H9 (cell line): ENCODE data around the gene TMEM125. TPM values are rescaled to one million over a fixed set of nuclear protein-coding genes. Genes with fewer than 3 reads are reported as not detected.

Experiments used
- DNase-seq: peaks from one replicate; pipeline ENCODE4 v3.0.0-alpha.2; 2017
- H2AFZ ChIP-seq: one replicate; pipeline ENCODE4 v1.6.1; 2013; ENCODE audit warnings: mild to moderate bottlenecking, low read length, control low read depth, moderate library complexity
- H2AK5ac ChIP-seq: 2 replicates; pipeline ENCODE4 v1.6.1; 2013; ENCODE audit warnings: low read length, control low read depth, mixed read lengths; ENCODE audit not compliant: insufficient read length
- H2BK120ac ChIP-seq: one replicate; pipeline ENCODE4 v1.6.1; 2013; ENCODE audit warnings: low read depth, mild to moderate bottlenecking, low read length, control low read depth, inconsistent platforms; ENCODE audit not compliant: poor library complexity, severe bottlenecking
- H2BK12ac ChIP-seq: 2 replicates; pipeline ENCODE4 v1.6.1; 2013; ENCODE audit warnings: low read length, control low read depth, mixed read lengths, low read depth; ENCODE audit not compliant: insufficient read length
- H2BK15ac ChIP-seq: 2 replicates; pipeline ENCODE4 v1.6.1; 2013; ENCODE audit warnings: low read depth, low read length, control low read depth
- H2BK20ac ChIP-seq: one replicate; pipeline ENCODE4 v1.6.1; 2013; ENCODE audit warnings: low read depth, mild to moderate bottlenecking, low read length, control low read depth, inconsistent platforms; ENCODE audit not compliant: poor library complexity, severe bottlenecking
- H2BK5ac ChIP-seq: 2 replicates; pipeline ENCODE4 v1.6.1; 2013; ENCODE audit warnings: low read length, control low read depth, mixed read lengths; ENCODE audit not compliant: insufficient read length
- H3K14ac ChIP-seq: 2 replicates; pipeline ENCODE4 v1.6.1; 2013; ENCODE audit warnings: low read length, control low read depth; ENCODE audit not compliant: insufficient read depth
- H3K18ac ChIP-seq: 2 replicates; pipeline ENCODE4 v1.6.1; 2013; ENCODE audit warnings: low read depth, mild to moderate bottlenecking, mixed read lengths, low read length, control low read depth; ENCODE audit not compliant: insufficient read length
- H3K23ac ChIP-seq: 2 replicates; pipeline ENCODE4 v1.6.1; 2013; ENCODE audit warnings: low read length, control low read depth, mixed read lengths, low read depth; ENCODE audit not compliant: insufficient read length
- H3K23me2 ChIP-seq: 2 replicates; pipeline ENCODE4 v1.6.1; 2013; ENCODE audit warnings: low read depth, mild to moderate bottlenecking, mixed read lengths, low read length, control low read depth; ENCODE audit not compliant: insufficient read length, poor library complexity, severe bottlenecking
- H3K27ac ChIP-seq: 2 replicates; pipeline ENCODE4 v1.5.1; 2013; ENCODE audit warnings: low read length, control low read depth, mixed read lengths, low read depth; ENCODE audit not compliant: insufficient read length
- H3K27me3 ChIP-seq: 2 replicates; pipeline ENCODE4 v1.6.1; 2013; ENCODE audit warnings: low read length, control low read depth, inconsistent platforms; ENCODE audit not compliant: insufficient read depth
- H3K4ac ChIP-seq: 2 replicates; pipeline ENCODE4 v1.6.1; 2013; ENCODE audit warnings: low read depth, mild to moderate bottlenecking, control low read depth, inconsistent platforms, low read length, moderate library complexity
- H3K4me1 ChIP-seq: 2 replicates; pipeline ENCODE4 v1.6.1; 2013; ENCODE audit warnings: low read length, control low read depth, inconsistent platforms; ENCODE audit not compliant: insufficient read depth
- H3K4me2 ChIP-seq: 2 replicates; pipeline ENCODE4 v1.6.1; 2013; ENCODE audit warnings: low read length, control low read depth, mixed read lengths; ENCODE audit not compliant: insufficient read length, insufficient read depth
- H3K56ac ChIP-seq: 2 replicates; pipeline ENCODE4 v1.6.1; 2013; ENCODE audit warnings: low read depth, mild to moderate bottlenecking, mixed read lengths, low read length, control low read depth; ENCODE audit not compliant: insufficient read length
- H3K79me1 ChIP-seq: 2 replicates; pipeline ENCODE4 v1.6.1; 2013; ENCODE audit warnings: low read depth, mild to moderate bottlenecking, moderate library complexity, low read length, control low read depth, inconsistent platforms; ENCODE audit not compliant: insufficient read depth, poor library complexity, severe bottlenecking
- H3K79me2 ChIP-seq: 2 replicates; pipeline ENCODE4 v1.6.1; 2013; ENCODE audit warnings: low read length, control low read depth, inconsistent platforms; ENCODE audit not compliant: insufficient read depth
- H3K9ac ChIP-seq: 2 replicates; pipeline ENCODE4 v1.6.1; 2013; ENCODE audit warnings: low read length, control low read depth, mixed read lengths; ENCODE audit not compliant: insufficient read length; ENCODE audit errors: extremely low read depth
- H3K9me3 ChIP-seq: one replicate; pipeline ENCODE4 v1.6.1; 2013; ENCODE audit warnings: low read depth, low read length, inconsistent platforms; ENCODE audit not compliant: control insufficient read depth
- H3T11ph ChIP-seq: one replicate; pipeline ENCODE4 v1.6.1; 2013; ENCODE audit warnings: mild to moderate bottlenecking, low read length, control low read depth, inconsistent platforms
- H4K20me1 ChIP-seq: one replicate; pipeline ENCODE4 v1.6.1; 2013; ENCODE audit not compliant: control insufficient read depth, insufficient read length, insufficient read depth
- H4K5ac ChIP-seq: 2 replicates; pipeline ENCODE4 v1.6.1; 2013; ENCODE audit warnings: low read depth, mild to moderate bottlenecking, mixed read lengths, low read length, control low read depth; ENCODE audit not compliant: insufficient read length
- H4K8ac ChIP-seq: replicated peaks from 2 replicates; pipeline ENCODE4 v1.6.1; 2013; ENCODE audit warnings: low read length, control low read depth, mixed read lengths, low read depth; ENCODE audit not compliant: insufficient read length
- H4K91ac ChIP-seq: 2 replicates; pipeline ENCODE4 v1.6.1; 2013; ENCODE audit warnings: low read depth, mild to moderate bottlenecking, moderate library complexity, mixed read lengths, low read length, control low read depth; ENCODE audit not compliant: insufficient read length
- H3K27ac Mint-ChIP-seq, 3 experiments: 2 replicates in 2 of 3; 3 replicates in 1 of 3; pipeline ENCODE4 v1.8.0; 2020 to 2021; ENCODE audit warnings: mixed read lengths in 3 of 3, mild to moderate bottlenecking in 1 of 3, moderate library complexity in 1 of 3
- H3K27me3 Mint-ChIP-seq: 2 replicates; pipeline ENCODE4 v1.8.0; 2021; ENCODE audit warnings: low read depth, mild to moderate bottlenecking, moderate library complexity, mixed read lengths
- H3K36me3 Mint-ChIP-seq, 3 experiments: 2 replicates in 2 of 3; 3 replicates in 1 of 3; pipeline ENCODE4 v1.8.0; 2020 to 2021; ENCODE audit warnings: low read depth in 3 of 3, mixed read lengths in 3 of 3; ENCODE audit not compliant: insufficient read depth in 1 of 3
- H3K4me1 Mint-ChIP-seq, 2 experiments: 2 replicates each; pipeline ENCODE4 v1.8.0; 2020; ENCODE audit warnings: mixed read lengths in 2 of 2
- H3K4me3 Mint-ChIP-seq, 2 experiments: 2 replicates in 1 of 2; 3 replicates in 1 of 2; pipeline ENCODE4 v1.8.0; 2020 to 2021; ENCODE audit warnings: mild to moderate bottlenecking in 2 of 2, mixed read lengths in 2 of 2, moderate library complexity in 1 of 2
- H3K9me3 Mint-ChIP-seq, 2 experiments: 2 replicates in 1 of 2; 3 replicates in 1 of 2; pipeline ENCODE4 v1.8.0; 2020; ENCODE audit warnings: mild to moderate bottlenecking in 2 of 2, mixed read lengths in 2 of 2, moderate library complexity in 1 of 2
- CTCF ChIP-seq: fragments of 200-600 bp; sonication (generic); conservative IDR thresholded peaks from 3 replicates; pipeline ENCODE4 v1.8.0; 2021; ENCODE audit warnings: antibody characterized with exemption, mild to moderate bottlenecking
- WGBS: extraction: QIAGEN DNeasy Blood & Tissue Kit; methylation state at CpG from one replicate; pipeline ENCODE4 v1.1.7; 2013; ENCODE audit warnings: missing lambda C conversion rate, low lambda C conversion rate, mixed read lengths; ENCODE audit not compliant: insufficient read length; ENCODE audit errors: extremely low coverage; 5-methylcytosine and 5-hydroxymethylcytosine counted together
- total RNA-seq: library from RNA; stranded (reverse); gene quantifications from 2 replicates; pipeline ENCODE4 v1.2.1, GENCODE V29; 2021

The TMEM125 gene
- total RNA-seq, 1 experiment from 2014 or later: 19.6 TPM

- H3K27ac ChIP-seq: no peak overlapping the region
- H3K23me2 ChIP-seq: peaks cover 6% of the 10 kb centered on the region
- peak overlapping the region; percentile 65 for H3K4me2 ChIP-seq
- H2BK5ac ChIP-seq: no peak overlapping the region
- peaks cover 3% of the 10 kb centered on the region for H4K20me1 ChIP-seq
- no peaks in the 10 kb centered on the region for H3K9me3 ChIP-seq
- WGBS: no CpG with 5 or more reads among the region's 12 CpGs
- H4K5ac ChIP-seq: no peak overlapping the region
- no peaks in the 10 kb centered on the region for H3K27me3 ChIP-seq
- no peak overlapping the region for H2BK15ac ChIP-seq
- H3K4me1 Mint-ChIP-seq: peaks cover 22 to 26% of the 10 kb centered on the region in 2 experiments
- no peak overlapping the region for H2AK5ac ChIP-seq
- H3K56ac ChIP-seq: no peak overlapping the region
- H3K27ac Mint-ChIP-seq: peak overlapping the region; percentile 97 to 98 (median 97); a peak in 4 of 7 replicates
- H3K79me2 ChIP-seq: no peaks in the 10 kb centered on the region
- DNase-seq: peak; percentile 37
- H3K4ac ChIP-seq: no peak overlapping the region
- no peak overlapping the region for H2BK20ac ChIP-seq
- H2BK120ac ChIP-seq: no peak overlapping the region
- H3K36me3 Mint-ChIP-seq: peaks cover 4 to 25% (median 14%) of the 10 kb centered on the region in 3 experiments; a peak in 6 of 7 replicates
- no peak overlapping the region for H2AFZ ChIP-seq
- no peak overlapping the region for H3K9ac ChIP-seq
- peaks cover 3% of the 10 kb centered on the region for H3K27me3 Mint-ChIP-seq
- H2BK12ac ChIP-seq: no peak overlapping the region
- peaks cover 5% of the 10 kb centered on the region; the same call in 1 of the 2 replicates for H3K4me1 ChIP-seq
- peak overlapping the region; percentile 84 to 89 for H3K4me3 Mint-ChIP-seq
- H4K91ac ChIP-seq: peak overlapping the region; percentile 24
- H3T11ph ChIP-seq: no peak overlapping the region
- TF ChIP-seq CTCF: no peak
- no peak overlapping the region for H4K8ac ChIP-seq
- peaks cover 0 to 4% of the 10 kb centered on the region in 2 experiments; a peak in 3 of 5 replicates for H3K9me3 Mint-ChIP-seq
- peak overlapping the region; percentile 12 for H3K18ac ChIP-seq
- H3K14ac ChIP-seq: no peak overlapping the region
- H3K79me1 ChIP-seq: no peaks in the 10 kb centered on the region
- no peak overlapping the region for H3K23ac ChIP-seq
Measured at GRCh38 chr1:43271186-43272118, 1.7 kb downstream of the TMEM125 start.
